Measurements from ENCODE around the gene TLE6.
"Not testable (repeated sequence)": the region's sequence is repeated elsewhere in the genome, so short reads cannot be mapped to it uniquely, and the experiment has no call there.

Gene TLE6

GRCh38 chr19:2974342-2975041, 2.9 kb upstream of the TLE6 start:
- DNase-seq: peak; percentile 36

DNA sequence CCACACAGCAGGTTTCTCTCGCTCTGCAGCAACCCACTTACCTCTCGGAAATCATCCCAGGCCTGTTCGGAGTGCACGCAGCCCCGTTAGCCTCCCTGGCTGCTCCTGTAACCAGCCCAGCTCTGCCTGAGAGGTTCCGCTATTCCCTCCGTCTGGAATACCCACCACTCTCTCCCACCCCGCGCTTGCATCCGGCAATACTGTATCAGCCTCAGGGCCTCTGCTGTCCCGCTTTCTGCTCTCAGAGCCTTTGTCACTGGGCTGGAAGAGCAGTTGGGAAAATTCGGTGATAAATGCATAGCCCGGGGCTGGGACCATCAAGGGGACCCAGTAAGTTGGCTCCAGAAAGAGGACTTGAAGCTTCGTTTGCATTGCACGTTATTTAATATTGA, 759 bp upstream of the TLE6 start:
- no peak for DNase-seq

DNA sequence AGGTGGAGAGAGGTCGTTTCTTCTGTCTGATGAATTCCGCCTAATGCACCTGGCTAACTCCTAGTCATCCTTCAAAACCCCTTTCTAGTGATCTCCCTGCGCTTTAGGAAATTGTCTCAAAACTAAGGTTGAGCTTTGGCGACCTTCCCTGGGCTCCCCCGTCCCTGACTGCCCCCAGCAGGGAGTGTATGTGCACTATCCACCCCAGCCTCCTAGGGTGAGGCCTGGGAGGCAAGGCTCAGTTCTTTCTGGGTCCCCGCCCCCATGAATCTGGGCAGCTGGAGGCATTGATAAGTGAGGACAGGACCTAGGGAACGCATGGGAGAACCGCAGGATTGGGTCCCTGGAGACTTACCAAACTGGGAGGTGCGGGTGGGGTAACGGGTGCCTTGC, 378 bp downstream of the TLE6 start:
- DNase-seq: no peak

DNA sequence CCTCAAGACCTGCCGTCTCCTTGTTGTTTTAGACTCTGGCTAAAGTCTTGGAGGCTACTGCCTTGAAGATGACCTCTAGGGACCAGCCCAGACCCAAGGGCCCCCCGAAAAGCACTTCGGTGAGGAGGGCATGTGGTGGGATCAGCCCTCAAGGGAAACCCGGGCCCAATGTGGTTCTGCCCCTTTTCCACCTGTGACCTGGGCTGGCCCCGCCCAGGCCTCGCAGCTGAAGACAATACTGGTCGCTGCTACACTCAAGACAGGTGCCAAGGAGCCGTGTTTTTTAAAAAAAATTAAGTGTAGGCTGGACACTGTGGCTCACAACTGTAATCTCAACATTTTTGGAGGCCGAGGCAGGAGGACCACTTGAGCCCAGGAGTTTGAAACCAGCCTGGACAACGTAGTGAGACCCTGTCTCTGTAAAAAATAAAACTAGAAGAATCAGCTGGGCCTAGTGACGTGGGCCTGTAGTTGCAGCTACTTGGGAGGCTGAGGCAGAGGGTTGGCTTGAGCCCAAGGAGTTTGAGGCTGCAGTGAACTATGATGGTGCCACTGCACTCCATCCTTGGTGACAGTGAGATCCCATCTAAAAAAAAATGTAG, 903 bp downstream of the TLE6 start:
- DNase-seq: no peak

GRCh38 chr19:2978772-2979171, 1.4 kb downstream of the TLE6 start:
- no peak for DNase-seq

DNA sequence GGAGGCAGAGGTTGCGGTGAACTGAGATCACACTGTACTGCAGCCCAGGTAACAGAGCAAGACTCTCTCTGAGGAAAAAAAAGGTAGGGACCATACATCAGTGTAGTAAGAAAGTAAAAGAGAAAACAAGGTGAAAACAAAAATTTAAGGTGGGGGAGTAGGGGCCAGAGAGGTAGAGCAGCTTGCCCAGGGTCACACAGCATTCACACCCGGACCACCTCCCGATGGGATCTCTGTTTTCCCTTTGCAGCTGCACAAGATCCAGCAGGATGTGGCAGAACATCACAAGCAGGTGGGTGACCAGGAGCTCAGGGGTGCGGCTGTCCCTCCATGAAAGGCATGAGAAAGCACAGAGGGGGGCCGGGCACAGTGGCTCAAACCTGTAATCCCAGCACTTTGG, 4.5 kb downstream of the TLE6 start:
- no peak for DNase-seq

GRCh38 chr19:2982561-2982960, 5.2 kb downstream of the TLE6 start:
- DNase-seq: no peak

DNA sequence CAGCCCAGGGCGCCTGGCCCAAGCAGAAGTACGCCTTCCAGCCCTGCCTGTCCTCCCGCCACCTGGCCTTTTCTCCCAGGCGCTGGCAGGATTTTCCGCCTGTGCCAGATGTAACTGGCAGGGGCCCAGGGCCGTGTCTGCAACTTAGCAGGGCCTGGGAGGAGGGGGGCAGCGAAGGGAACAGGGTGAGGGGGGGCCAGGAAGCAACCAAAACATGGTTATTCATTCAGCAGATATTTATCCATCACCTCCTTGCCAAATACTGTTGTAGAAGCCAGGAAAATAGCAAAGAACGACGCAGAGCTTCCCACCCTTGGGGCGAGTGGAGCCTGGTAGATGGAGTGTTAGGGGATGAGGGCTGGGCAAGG, 5.6 kb downstream of the TLE6 start:
- no peak for DNase-seq

- no peak for DNase-seq
These were observed 6.2 kb downstream of the TLE6 start for GRCh38 chr19:2983351-2984214.

- DNase-seq: no peak
These were observed 6.8 kb downstream of the TLE6 start for GRCh38 chr19:2984215-2984528.

- DNase-seq: no peak
These were observed 9.7 kb downstream of the TLE6 start for GRCh38 chr19:2986951-2987524.

DNA sequence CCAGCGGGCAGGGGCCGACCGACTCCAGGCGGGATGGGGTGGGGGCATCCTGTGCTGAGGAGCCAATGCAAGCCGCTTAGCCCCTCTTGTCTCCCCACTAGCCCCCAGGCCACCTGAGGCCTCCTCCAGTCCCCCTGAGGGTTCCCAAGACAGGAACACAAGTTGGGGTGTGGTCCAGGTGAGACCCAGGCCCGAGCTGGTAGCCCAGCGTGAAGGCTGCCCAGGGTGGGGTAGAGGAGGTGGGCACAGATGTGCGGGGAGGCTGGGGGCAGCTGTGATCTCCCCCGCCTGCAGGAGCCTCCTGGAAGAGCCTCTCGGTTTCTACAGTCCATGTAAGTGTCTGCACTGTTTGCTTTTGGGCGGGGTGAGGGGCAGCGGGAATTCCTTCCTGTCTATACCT, 10.4 kb downstream of the TLE6 start:
- no peak for DNase-seq

DNA sequence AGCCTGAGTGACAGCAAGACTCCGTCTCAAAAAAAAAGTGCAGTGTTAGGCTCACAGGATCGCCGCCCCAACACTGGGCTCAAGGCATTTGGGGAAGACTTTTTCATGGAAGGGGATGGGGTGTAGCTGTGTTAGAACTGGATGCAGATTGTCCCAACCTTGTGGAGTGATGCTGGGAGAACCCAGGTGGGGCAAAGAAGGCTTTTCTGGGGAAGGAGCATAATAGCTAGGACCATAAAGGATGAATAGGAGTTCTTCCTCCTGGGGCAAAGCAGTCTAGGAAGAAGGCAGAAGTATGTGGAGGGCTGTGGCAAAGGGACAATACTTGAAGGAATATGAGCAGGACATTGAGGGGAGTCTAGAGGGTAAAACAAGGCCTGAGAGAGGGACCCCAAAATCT, 11.2 kb downstream of the TLE6 start:
- DNase-seq: no peak

- DNase-seq: no peak
These were observed 12.0 kb downstream of the TLE6 start for GRCh38 chr19:2989236-2989946.

DNA sequence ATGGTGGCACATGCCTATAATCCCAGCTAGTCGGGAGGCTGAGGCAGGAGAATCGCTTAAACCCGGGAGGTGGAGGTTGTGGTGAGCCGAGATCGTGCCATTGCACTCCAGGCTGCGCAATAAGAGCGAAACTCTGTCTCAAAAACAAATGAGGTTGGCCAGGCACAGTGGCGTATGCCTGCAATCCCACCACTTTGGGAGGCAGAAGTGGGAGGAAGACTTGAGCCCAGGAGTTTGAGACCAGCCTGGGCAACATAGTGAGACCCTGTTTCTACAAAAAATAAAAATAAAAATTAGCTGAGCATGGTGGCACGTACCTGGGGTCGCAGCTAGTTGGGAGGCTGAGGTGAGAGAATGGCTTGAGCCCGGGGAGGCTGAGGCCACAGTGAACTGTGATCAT, 15.0 kb downstream of the TLE6 start:
- DNase-seq: not testable (repeated sequence)

DNA sequence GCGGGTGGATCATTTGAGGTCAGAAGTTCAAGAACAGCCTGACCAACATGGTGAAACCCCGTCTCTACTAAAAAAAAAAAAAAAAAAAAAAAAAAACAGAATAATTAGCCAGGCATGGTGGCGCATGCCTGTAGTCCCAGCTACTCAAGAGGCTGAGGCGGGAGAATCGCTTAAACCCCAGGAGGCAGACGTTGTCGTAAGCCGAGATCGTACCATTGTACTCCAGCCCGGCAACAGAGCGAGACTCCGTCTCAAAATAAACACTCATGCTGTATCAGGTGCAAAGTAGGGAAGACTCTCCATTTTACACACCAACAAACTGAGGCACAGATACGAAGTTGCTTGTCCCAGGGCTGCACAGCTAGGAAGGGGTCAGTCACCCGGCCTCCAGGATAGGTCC, 15.6 kb downstream of the TLE6 start:
- no peak for DNase-seq

- DNase-seq: no peak
These were observed 16.2 kb downstream of the TLE6 start for GRCh38 chr19:2993579-2993978.

DNA sequence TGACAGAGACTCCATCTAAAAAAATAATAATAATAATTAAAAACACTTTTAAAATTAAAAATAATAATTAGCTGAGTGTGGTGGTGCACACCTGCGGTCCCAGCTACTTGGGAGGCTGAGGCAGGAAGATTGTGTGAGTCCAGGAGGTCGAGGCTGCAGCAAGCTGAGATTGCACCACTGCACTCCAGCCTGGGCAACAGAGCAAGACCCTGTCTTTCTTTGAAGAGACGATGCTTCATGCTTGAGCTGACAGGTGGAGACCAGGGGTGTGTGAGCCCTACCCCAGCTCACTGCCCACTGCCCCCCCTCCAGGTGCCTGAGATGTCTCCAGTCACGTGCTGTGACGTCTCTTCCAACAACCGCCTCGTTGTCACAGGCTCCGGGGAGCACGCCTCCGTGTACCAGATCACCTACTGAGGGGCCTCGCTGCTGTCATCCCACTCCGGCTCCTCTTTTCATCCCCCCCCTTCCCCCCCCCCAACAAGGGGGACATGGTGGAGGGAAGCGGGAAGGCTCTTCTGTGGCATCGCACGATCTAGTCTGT, 17.3 kb downstream of the TLE6 start:
- no peak for DNase-seq

- no peak for DNase-seq
These were observed 20.4 kb downstream of the TLE6 start for GRCh38 chr19:2997720-2998119.

DNA sequence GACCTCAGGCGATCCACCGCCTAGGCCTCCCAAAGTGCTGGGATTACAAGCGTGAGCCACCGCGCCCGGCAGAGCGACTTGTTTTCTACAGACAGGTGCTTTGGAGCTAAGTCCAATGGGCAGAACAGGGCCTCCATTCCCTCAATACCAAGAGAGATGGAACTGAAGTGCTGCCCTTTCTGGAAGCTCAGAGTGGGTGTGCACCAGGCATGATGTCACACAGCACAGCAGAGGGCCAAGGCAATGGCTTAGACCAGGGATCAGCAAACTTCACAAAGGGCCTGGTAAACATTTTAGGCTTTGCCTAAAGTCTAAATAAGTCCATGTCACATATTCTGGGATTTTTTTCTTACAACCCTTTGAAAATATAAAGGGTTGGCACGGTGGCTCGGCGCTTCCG, 21.3 kb downstream of the TLE6 start:
- DNase-seq: no peak

- no peak for DNase-seq
These were observed 24.0 kb downstream of the TLE6 start for GRCh38 chr19:3001235-3001800.

DNA sequence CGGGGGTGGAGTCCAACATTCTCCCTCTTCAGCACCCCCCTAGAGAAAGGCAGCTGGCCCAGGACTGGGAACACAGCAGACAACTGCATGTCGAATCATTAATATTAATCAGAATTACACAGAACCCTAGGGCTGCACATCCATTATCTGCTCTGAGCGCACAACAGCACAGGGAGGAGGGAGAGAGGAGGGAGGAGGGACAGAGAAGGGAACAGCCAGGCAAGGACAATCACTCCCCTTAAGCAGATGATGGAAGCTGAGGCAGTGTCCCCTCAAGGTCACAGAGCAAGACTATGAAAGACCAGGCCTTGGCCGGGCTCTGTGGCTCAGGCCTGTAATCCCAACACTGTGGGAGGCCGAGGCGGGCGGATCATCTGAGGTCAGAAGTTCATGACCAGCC, 25.7 kb downstream of the TLE6 start:
- DNase-seq: no peak

DNA sequence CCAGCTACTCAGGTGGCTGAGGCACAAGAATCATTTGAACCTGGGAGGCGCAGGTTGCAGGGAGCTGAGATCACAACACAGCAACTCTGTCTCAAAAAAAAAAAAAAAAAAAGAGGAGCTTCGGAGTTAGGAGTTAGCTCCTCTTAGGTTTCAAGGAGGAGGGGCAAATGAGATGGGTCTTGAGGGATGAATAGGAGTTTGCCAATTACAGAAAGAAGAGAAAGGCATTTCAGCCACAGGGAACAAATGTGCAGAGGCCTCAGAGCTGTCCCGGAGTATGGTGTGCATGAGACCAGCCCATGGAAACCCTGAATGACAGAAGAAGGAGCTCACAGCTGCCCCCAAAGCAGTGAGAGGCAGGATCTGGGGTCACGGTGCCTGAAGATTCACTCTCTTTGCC, 27.2 kb downstream of the TLE6 start:
- no peak for DNase-seq
